Stimulated activated CD4-positive, alpha-beta T cell treated with anti-CD3 and anti-CD28 coated beads, TNF-alpha, amount 100 ng/mL, for 4 hours (primary cell): ENCODE data around the gene NFE2L1.

Experiments used
- DNase-seq, 3 experiments: peaks; one replicate each; pipeline ENCODE4 v3.0.0-alpha.2; 2020; ENCODE audit warnings: low read depth in 3 of 3

NFE2L1 gene

GRCh38 chr17:48110761-48111160 is 62.6 kb downstream of the NFE2L1 start:
- no peak for DNase-seq
